A673 (cell line): Measurements from ENCODE around the gene SPDYE5.

ENCODE experiments used
- EZH2 ChIP-seq: fragments of 200-600 bp; sonication (generic); IDR thresholded peaks from 2 replicates; pipeline ENCODE4 v1.6.1; 2017; ENCODE audit warnings: borderline replicate concordance, low read depth, mild to moderate bottlenecking, mixed read lengths, antibody characterized with exemption, low read length; ENCODE audit not compliant: poor library complexity, severe bottlenecking
- TF ChIP-seq, protein P1 (sequence below): fragments of 300-800, 200-600 bp; sonication (generic); conservative IDR thresholded peaks from 2 replicates; pipeline ENCODE4 v1.5.1; 2017; ENCODE audit warnings: low read depth, mild to moderate bottlenecking, antibody characterized with exemption, low read length, moderate library complexity, mixed read lengths

GRCh38 chr7:75534727-75535307 is 42.7 kb downstream of the SPDYE5 start:
- TF ChIP-seq, protein P1, sequence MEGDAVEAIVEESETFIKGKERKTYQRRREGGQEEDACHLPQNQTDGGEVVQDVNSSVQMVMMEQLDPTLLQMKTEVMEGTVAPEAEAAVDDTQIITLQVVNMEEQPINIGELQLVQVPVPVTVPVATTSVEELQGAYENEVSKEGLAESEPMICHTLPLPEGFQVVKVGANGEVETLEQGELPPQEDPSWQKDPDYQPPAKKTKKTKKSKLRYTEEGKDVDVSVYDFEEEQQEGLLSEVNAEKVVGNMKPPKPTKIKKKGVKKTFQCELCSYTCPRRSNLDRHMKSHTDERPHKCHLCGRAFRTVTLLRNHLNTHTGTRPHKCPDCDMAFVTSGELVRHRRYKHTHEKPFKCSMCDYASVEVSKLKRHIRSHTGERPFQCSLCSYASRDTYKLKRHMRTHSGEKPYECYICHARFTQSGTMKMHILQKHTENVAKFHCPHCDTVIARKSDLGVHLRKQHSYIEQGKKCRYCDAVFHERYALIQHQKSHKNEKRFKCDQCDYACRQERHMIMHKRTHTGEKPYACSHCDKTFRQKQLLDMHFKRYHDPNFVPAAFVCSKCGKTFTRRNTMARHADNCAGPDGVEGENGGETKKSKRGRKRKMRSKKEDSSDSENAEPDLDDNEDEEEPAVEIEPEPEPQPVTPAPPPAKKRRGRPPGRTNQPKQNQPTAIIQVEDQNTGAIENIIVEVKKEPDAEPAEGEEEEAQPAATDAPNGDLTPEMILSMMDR, result no peak
- TF ChIP-seq EZH2, result no peak
